Right renal cortex interstitium (tissue), 3 donors: ENCODE results near the gene PNPO. TPM values are rescaled to one million over a fixed set of nuclear protein-coding genes. Genes with fewer than 3 reads are reported as not detected.
"Not testable (repeated sequence)": the region's sequence is repeated elsewhere in the genome, so short reads cannot be mapped to it uniquely, and the experiment has no call there.

Experiments
- DNase-seq, 3 donors: peaks; one replicate each; pipeline ENCODE4 v3.0.0-alpha.2; 2013; ENCODE audit warnings: low read depth in 3 of 3, low spot score in 2 of 3
- polyA plus RNA-seq, 3 donors: library from polyadenylated mRNA; unstranded; fragments of 120-200 nt; gene quantifications; one replicate each; pipeline ENCODE4 v1.2.1, GENCODE V29; 2013; ENCODE audit not compliant: insufficient read length in 3 of 3

The PNPO gene
- polyA plus RNA-seq, 3 donors: 17.5 to 20.2 (median 19.6) TPM

- DNase-seq: peak; percentile 95 to 99 (median 98)
Measured at GRCh38 chr17:47970725-47971499, 29.5 kb downstream of the PNPO start, which contains the start of gene CDK5RAP3. Gene CDK5RAP3 (plus strand): TSS chr17:47971113. CDS start chr17:47971147, 34 bp downstream.

GRCh38 chr17:47973541-47973940 is 32.2 kb downstream of the PNPO start:
- no peak for DNase-seq

- DNase-seq: no peak
Measured at GRCh38 chr17:47975189-47975822, 33.9 kb downstream of the PNPO start.

GRCh38 chr17:47975823-47976205 is 34.4 kb downstream of the PNPO start:
- DNase-seq: no peak

GRCh38 chr17:47978324-47978723 is 37.0 kb downstream of the PNPO start:
- no peak for DNase-seq

- DNase-seq: no peak
Measured at GRCh38 chr17:47980541-47980940, 39.2 kb downstream of the PNPO start.

GRCh38 chr17:47981462-47981861 is 40.1 kb downstream of the PNPO start:
- DNase-seq: no peak

GRCh38 chr17:47982091-47982617 is 40.8 kb downstream of the PNPO start:
- no peak for DNase-seq

GRCh38 chr17:47982645-47983390 is 41.4 kb downstream of the PNPO start:
- DNase-seq: no peak

GRCh38 chr17:47983492-47984223 is 42.3 kb downstream of the PNPO start:
- DNase-seq: no peak

GRCh38 chr17:47986520-47986919 is 45.1 kb downstream of the PNPO start:
- no peak for DNase-seq

GRCh38 chr17:47987240-47987835 is 46.0 kb downstream of the PNPO start:
- DNase-seq: peak in 1 of 3 donors; percentile 52

- not testable (repeated sequence) for DNase-seq
Measured at GRCh38 chr17:47988445-47988844, 47.1 kb downstream of the PNPO start.

GRCh38 chr17:47989159-47989558 is 47.8 kb downstream of the PNPO start:
- no peak for DNase-seq

- no peak for DNase-seq
Measured at GRCh38 chr17:47989700-47990099, 48.3 kb downstream of the PNPO start.

- no peak for DNase-seq
Measured at GRCh38 chr17:47990962-47991731, 49.8 kb downstream of the PNPO start.

GRCh38 chr17:47992216-47992615 is 50.8 kb downstream of the PNPO start:
- no peak for DNase-seq

- no peak for DNase-seq
Measured at GRCh38 chr17:47993031-47993564, 51.7 kb downstream of the PNPO start.

GRCh38 chr17:47993964-47994363 is 52.6 kb downstream of the PNPO start:
- no peak for DNase-seq
